ENCODE data around the gene NRARP. TPM values are rescaled to one million over a fixed set of nuclear protein-coding genes. Genes with fewer than 3 reads are reported as not detected.

The NRARP gene
- total RNA-seq, 1 experiment from 2014 or later = 22.2 TPM

- Histone ChIP-seq H2AFZ (ENCODE audit: low read depth, low read length, poor library complexity, severe bottlenecking) (no peak overlapping the region), H3K9ac (ENCODE audit: low read length) (no peak overlapping the region), H3K36me3 (ENCODE audit: control insufficient read depth in 1 of 2, insufficient read depth in 2 of 2, low read length in 2 of 2) (peaks cover 12 to 26% of the 10 kb centered on the region in 2 experiments; a peak in 3 of 4 replicates), H3K9me2 (ENCODE audit: insufficient read depth) (no peaks in the 10 kb centered on the region), H3K9me3 (ENCODE audit: control insufficient read depth in 1 of 2, insufficient read depth in 1 of 2, low read depth in 1 of 2, low read length in 2 of 2) (no peaks in the 10 kb centered on the region), H3K4me3 (replicated peaks in 1 of 2; ENCODE audit: low read depth in 1 of 2, low read length in 2 of 2) (no peak overlapping the region), H3K27ac (ENCODE audit: low read depth, low read length) (no peak overlapping the region), H3K4me2 (ENCODE audit: low read length) (no peak overlapping the region), H3K4me1 (ENCODE audit: control insufficient read depth in 1 of 2, insufficient read depth in 2 of 2, low read length in 2 of 2) (peaks cover 6 to 7% of the 10 kb centered on the region in 2 experiments; a peak in 3 of 4 replicates), H3K27me3 (ENCODE audit: insufficient read depth, low read length) (no peaks in the 10 kb centered on the region), H4K20me1 (ENCODE audit: insufficient read depth) (no peaks in the 10 kb centered on the region), H3K79me2 (ENCODE audit: insufficient read depth, low read length) (peaks cover 6% of the 10 kb centered on the region; the same call in 1 of the 2 replicates)
- DNase-seq (ENCODE audit: low read depth, low spot score) (no peak), ATAC-seq (no peak)
- POLR2A ChIA-PET = no interaction called here
- BruUV-seq (replicated peaks) = no TSS peak
- CTCF ChIA-PET = no interaction called here
- TF ChIP-seq ATF3 (IDR thresholded peaks at IDR 0.05) (no peak), SRF (IDR thresholded peaks at IDR 0.05; ENCODE audit: low read depth) (no peak)
- intact Hi-C loops (cut with micrococcal nuclease) = no loop called here
- RAD21 ChIA-PET (ENCODE audit: low non-redundant PET in 1 of 2, low total read pairs in 2 of 2, uncharacterized antibody in 2 of 2, unreplicated experiment in 2 of 2) = no interaction called here
Measured at GRCh38 chr9:137269231-137269772, 32.8 kb downstream of the NRARP start.

- no peaks in the 10 kb centered on the region for H3K27me3 ChIP-seq (ENCODE audit: insufficient read depth, low read length)
- no peaks in the 10 kb centered on the region for H3K9me3 ChIP-seq (ENCODE audit: control insufficient read depth in 1 of 2, insufficient read depth in 1 of 2, low read depth in 1 of 2, low read length in 2 of 2)
- no peak for ATAC-seq
- H3K9me2 ChIP-seq (ENCODE audit: insufficient read depth) = no peaks in the 10 kb centered on the region
- RAD21 ChIA-PET (ENCODE audit: low non-redundant PET in 1 of 2, low total read pairs in 2 of 2, uncharacterized antibody in 2 of 2, unreplicated experiment in 2 of 2) = no interaction called here
- H3K4me1 ChIP-seq (ENCODE audit: control insufficient read depth in 1 of 2, insufficient read depth in 2 of 2, low read length in 2 of 2) = peaks cover under 1% of the 10 kb centered on the region in 2 experiments; a peak in 2 of 4 replicates
- H3K9ac ChIP-seq (ENCODE audit: low read length) = no peak overlapping the region
- peaks cover 6% of the 10 kb centered on the region; the same call in 1 of the 2 replicates for H3K79me2 ChIP-seq (ENCODE audit: insufficient read depth, low read length)
- no peak overlapping the region for H3K4me2 ChIP-seq (ENCODE audit: low read length)
- intact Hi-C loops (cut with micrococcal nuclease) = no loop called here
- peaks cover 12 to 33% of the 10 kb centered on the region in 2 experiments; a peak in 3 of 4 replicates for H3K36me3 ChIP-seq (ENCODE audit: control insufficient read depth in 1 of 2, insufficient read depth in 2 of 2, low read length in 2 of 2)
- no peak overlapping the region for H3K4me3 ChIP-seq (replicated peaks in 1 of 2; ENCODE audit: low read depth in 1 of 2, low read length in 2 of 2)
- CTCF ChIA-PET = no interaction called here
- H3K27ac ChIP-seq (ENCODE audit: low read depth, low read length) = no peak overlapping the region
- no peak overlapping the region for H2AFZ ChIP-seq (ENCODE audit: low read depth, low read length, poor library complexity, severe bottlenecking)
- POLR2A ChIA-PET = no interaction called here
- DNase-seq (ENCODE audit: low read depth, low spot score) = no peak
- BruUV-seq (replicated peaks) = no TSS peak
- H4K20me1 ChIP-seq (ENCODE audit: insufficient read depth) = no peaks in the 10 kb centered on the region
- TF ChIP-seq RAD21 (IDR thresholded peaks at IDR 0.05; ENCODE audit: low read depth) (no peak), EGR1 (IDR thresholded peaks at IDR 0.05; ENCODE audit: low read depth) (no peak), ZNF274 (IDR thresholded peaks at IDR 0.05; ENCODE audit: low read depth, low read length) (no peak), ATF3 (IDR thresholded peaks at IDR 0.05) (no peak), MAX (IDR thresholded peaks at IDR 0.05) (no peak), CBX3 (IDR thresholded peaks at IDR 0.05; ENCODE audit: low read depth) (no peak), ELF1 (IDR thresholded peaks at IDR 0.05; ENCODE audit: borderline replicate concordance, low read depth) (no peak), ZBTB33 (IDR thresholded peaks at IDR 0.05; ENCODE audit: extremely low read depth, insufficient replicate concordance, low read length) (no peak), FOSL1 (IDR thresholded peaks at IDR 0.05; ENCODE audit: low read depth) (no peak), YY1 (IDR thresholded peaks at IDR 0.05; ENCODE audit: extremely low read depth, insufficient replicate concordance, low read depth, low read length) (no peak), EZH2phosphoT487 (IDR thresholded peaks at IDR 0.05; ENCODE audit: borderline replicate concordance) (no peak), TCF7L2 (IDR thresholded peaks at IDR 0.05; ENCODE audit: borderline replicate concordance, extremely low read depth, insufficient read depth, insufficient read length) (no peak)
Measured at GRCh38 chr9:137268538-137269201, 33.4 kb downstream of the NRARP start.
